Measurements from ENCODE around the gene B2M.
"Not testable (repeated sequence)": the region's sequence is repeated elsewhere in the genome, so short reads cannot be mapped to it uniquely, and the experiment has no call there.

GRCh38 chr15:44739222-44739847 lies 28.0 kb downstream of the B2M start:
- not testable (repeated sequence) for TF ChIP-seq POLR2A (IDR thresholded peaks at IDR 0.05; ENCODE audit: low read depth, low read length); TAF1 (IDR thresholded peaks at IDR 0.05; ENCODE audit: borderline replicate concordance, low read depth, low read length); POLR2AphosphoS5 (IDR thresholded peaks at IDR 0.05; ENCODE audit: low read depth, low read length)

Measured in GM12892 (cell line).